ENCODE data around the gene CCDC88C. TPM values are rescaled to one million over a fixed set of nuclear protein-coding genes. Genes with fewer than 3 reads are reported as not detected.

The CCDC88C gene
- total and polyA plus RNA-seq, 2 experiments from 2014 or later = 23.6 to 60.7 TPM

- no peak for TF ChIP-seq ZNF462 (CRISPR knock-in tag; IDR thresholded peaks at IDR 0.05)
- no peak for TF ChIP-seq ZNF331 (CRISPR knock-in tag; IDR thresholded peaks at IDR 0.05; ENCODE audit: low read depth)
- no peak for TF ChIP-seq EZH2phosphoT487 (IDR thresholded peaks at IDR 0.05; ENCODE audit: unreplicated experiment)
- no peak for TF ChIP-seq JUNB (IDR thresholded peaks at IDR 0.05; ENCODE audit: unreplicated experiment)
- TF ChIP-seq EZH2 (IDR thresholded peaks at IDR 0.05; ENCODE audit: low read depth, unreplicated experiment) = no peak
- no peak for TF ChIP-seq POLR2AphosphoS5 (IDR thresholded peaks at IDR 0.05; ENCODE audit: low read depth)
- no peak for TF ChIP-seq ZNF114 (CRISPR knock-in tag; IDR thresholded peaks at IDR 0.05)
- TF ChIP-seq CREB1 (CRISPR knock-in tag; IDR thresholded peaks at IDR 0.05; ENCODE audit: low read depth) = no peak
- TF ChIP-seq STAT1 (IDR thresholded peaks at IDR 0.05; ENCODE audit: unreplicated experiment) = no peak
These were observed 107.8 kb downstream of the CCDC88C start (continued) for GRCh38 chr14:91309756-91310280.

GRCh38 chr14:91308337-91308736 lies 109.3 kb downstream of the CCDC88C start:
- no peak overlapping the region for H3K27ac Mint-ChIP-seq
- H4K20me1 ChIP-seq (replicated peaks; ENCODE audit: insufficient read depth) = no peaks in the 10 kb centered on the region; the same call in 1 of the 2 replicates
- no peak overlapping the region for H3K4me3 ChIP-seq
- peaks cover 26% of the 10 kb centered on the region for H3K4me1 ChIP-seq (ENCODE audit: insufficient read depth)
- no peaks in the 10 kb centered on the region for H3K79me2 ChIP-seq (replicated peaks; ENCODE audit: insufficient read depth)
- ATAC-seq = no peak
- peaks cover 24% of the 10 kb centered on the region; the same call in 1 of the 2 replicates for H3K36me3 ChIP-seq (ENCODE audit: insufficient read depth)
- H3K27me3 ChIP-seq (ENCODE audit: insufficient read depth) = no peaks in the 10 kb centered on the region
- H3K9me3 Mint-ChIP-seq = peaks cover 6% of the 10 kb centered on the region; the same call in 2 of the 3 replicates
- no peak overlapping the region for H2AFZ ChIP-seq
- H3K4me1 Mint-ChIP-seq = peaks cover 31% of the 10 kb centered on the region
- peaks cover 9% of the 10 kb centered on the region for H3F3A ChIP-seq (replicated peaks; ENCODE audit: low read depth)
- H3K36me3 Mint-ChIP-seq (ENCODE audit: low read depth) = peaks cover 79% of the 10 kb centered on the region
- H3K27ac ChIP-seq (ENCODE audit: low read depth) = no peak overlapping the region
- no peaks in the 10 kb centered on the region for H3K9me2 ChIP-seq (ENCODE audit: insufficient read depth)
- H3K27me3 Mint-ChIP-seq (ENCODE audit: insufficient read depth, low read depth, poor library complexity) = peaks cover 12% of the 10 kb centered on the region
- DNase-seq (ENCODE audit: low spot score) = no peak
- no peak overlapping the region for H3K4me2 ChIP-seq
- no peak overlapping the region for H3K4me3 Mint-ChIP-seq
- TF ChIP-seq CTCF (conservative IDR thresholded peaks at IDR 0.05; ENCODE audit: low read depth in 2 of 2) (no peak), JUNB (IDR thresholded peaks at IDR 0.05; ENCODE audit: unreplicated experiment) (no peak), REST (IDR thresholded peaks at IDR 0.05; ENCODE audit: unreplicated experiment) (no peak), ZNF114 (CRISPR knock-in tag; IDR thresholded peaks at IDR 0.05) (no peak), EZH2phosphoT487 (IDR thresholded peaks at IDR 0.05; ENCODE audit: unreplicated experiment) (no peak), POLR2AphosphoS5 (IDR thresholded peaks at IDR 0.05; ENCODE audit: low read depth) (no peak), ETS1 (IDR thresholded peaks at IDR 0.05) (no peak)
